ENCODE results near the gene SPEG.

- TF ChIP-seq CTCF (IDR thresholded peaks at IDR 0.05) (no peak), POLR2A (IDR thresholded peaks at IDR 0.05) (no peak)
Measured at GRCh38 chr2:219480004-219480403, 45.4 kb downstream of the SPEG start.

Measured in body of pancreas (tissue), 4 donors.